ENCODE measurements around the gene TMPRSS11A.

GRCh38 chr4:67885762-67886161, 77.5 kb downstream of the TMPRSS11A start:
- TF ChIP-seq, protein P1, sequence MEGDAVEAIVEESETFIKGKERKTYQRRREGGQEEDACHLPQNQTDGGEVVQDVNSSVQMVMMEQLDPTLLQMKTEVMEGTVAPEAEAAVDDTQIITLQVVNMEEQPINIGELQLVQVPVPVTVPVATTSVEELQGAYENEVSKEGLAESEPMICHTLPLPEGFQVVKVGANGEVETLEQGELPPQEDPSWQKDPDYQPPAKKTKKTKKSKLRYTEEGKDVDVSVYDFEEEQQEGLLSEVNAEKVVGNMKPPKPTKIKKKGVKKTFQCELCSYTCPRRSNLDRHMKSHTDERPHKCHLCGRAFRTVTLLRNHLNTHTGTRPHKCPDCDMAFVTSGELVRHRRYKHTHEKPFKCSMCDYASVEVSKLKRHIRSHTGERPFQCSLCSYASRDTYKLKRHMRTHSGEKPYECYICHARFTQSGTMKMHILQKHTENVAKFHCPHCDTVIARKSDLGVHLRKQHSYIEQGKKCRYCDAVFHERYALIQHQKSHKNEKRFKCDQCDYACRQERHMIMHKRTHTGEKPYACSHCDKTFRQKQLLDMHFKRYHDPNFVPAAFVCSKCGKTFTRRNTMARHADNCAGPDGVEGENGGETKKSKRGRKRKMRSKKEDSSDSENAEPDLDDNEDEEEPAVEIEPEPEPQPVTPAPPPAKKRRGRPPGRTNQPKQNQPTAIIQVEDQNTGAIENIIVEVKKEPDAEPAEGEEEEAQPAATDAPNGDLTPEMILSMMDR (IDR thresholded peaks at IDR 0.05; ENCODE audit: low read depth, low read length): no peak
- TF ChIP-seq POLR2A (IDR thresholded peaks at IDR 0.05; ENCODE audit: extremely low read depth, insufficient read length): no peak
